Globus pallidus (tissue), 1 donor: ENCODE results near the gene GRIN2A.

Experiments
- DNase-seq: peaks from one replicate; pipeline ENCODE4 v3.0.0-alpha.2; 2015; ENCODE audit warnings: low spot score

GRIN2A gene

DNA sequence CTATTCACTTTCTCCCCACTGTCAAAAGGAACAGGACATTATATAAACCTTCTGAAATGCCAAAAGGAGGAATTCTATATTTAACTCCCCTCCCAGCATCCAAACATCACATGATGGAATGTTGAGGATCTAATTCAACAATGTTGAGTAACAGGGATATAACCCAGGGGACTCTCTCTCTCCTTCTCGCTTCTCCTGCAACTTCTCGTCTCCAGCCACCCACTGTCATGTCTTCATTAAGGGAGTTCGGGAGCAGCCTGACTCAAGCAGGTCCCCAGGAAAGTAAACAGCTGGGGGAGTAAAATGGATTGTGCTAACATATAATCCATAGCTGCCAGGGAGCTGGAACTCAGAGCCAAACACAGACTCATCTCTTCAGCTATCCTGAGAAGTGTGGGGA lies 51.7 kb downstream of the GRIN2A start:
- DNase-seq, result no peak

DNA sequence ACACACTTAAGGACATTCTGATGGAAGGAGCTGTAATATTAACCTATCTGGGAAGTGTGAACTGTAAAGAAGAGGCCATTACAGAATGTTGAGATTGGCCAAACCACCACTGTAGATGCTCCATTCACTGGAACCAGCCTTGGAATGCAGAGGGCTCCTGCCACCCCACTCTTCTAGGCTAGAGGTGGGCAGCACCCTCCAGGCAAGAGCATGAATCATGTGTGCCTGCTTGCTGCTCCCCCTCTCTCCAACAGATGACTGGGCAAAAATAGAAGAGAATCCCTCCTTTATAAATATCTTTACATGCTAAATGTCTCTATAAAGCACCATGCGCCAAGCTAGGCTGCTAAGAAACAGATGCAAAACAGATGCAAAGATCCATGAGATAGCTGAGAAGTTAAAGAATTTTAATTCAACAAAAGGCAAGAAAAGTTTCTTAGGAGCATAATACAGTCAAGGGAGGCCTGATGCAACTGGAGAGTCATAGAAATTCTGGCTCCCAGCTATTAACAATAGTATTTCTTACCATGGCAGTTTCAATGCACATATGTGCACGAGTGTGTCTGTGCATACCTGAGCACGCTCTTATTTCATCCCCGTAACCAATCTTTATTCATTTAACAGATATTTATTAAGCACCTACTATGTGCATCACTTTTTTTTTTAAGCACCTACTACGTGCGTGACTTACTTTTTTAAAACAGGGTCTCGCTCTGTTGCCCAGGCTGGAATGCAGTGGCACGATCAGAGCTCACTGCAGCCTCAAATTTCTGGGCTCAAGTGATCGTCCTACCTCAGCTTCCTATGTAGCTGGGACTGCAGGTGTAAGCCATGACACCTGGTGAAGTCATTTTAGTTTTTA lies 53.6 kb downstream of the GRIN2A start:
- DNase-seq, result no peak

DNA sequence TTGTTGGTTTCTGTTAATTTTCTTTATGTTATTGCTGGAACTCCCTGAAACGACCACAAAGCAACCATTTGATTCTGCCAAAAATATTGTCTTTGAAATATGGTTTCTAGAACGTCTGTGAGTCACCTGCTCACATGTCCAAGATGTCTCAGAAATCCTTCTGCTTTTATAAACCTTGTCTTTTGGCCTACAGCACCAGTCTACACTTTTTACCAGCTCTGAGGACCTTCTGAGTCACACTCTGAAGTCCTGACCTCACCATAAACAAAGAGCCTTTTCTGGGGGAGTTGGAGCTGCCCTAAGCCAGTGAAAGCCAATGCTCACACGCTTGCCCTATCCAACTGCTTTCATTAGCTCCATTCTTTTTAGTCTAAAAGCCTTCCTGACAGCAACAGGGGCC lies 55.5 kb downstream of the GRIN2A start:
- DNase-seq, result peak; percentile 87

DNA sequence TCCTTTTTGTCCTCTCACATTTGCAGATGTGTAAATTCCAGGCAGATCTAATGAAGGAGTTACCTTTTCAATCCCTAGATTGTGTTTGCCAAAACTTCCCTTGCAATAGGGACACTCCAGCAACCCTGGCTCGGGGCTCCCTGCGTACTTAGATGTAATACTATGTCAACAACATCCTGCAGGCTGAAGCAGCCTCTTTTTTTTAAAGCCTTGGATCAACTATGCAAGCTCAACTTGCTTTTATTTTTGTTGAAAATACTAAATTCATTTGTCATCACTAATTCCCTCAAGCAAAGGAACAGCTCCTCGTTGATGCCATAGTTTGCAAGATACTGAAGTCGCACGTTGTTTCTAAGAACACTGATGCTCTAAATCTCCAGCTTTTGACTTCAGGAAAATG lies 59.1 kb downstream of the GRIN2A start:
- no peak for DNase-seq

DNA sequence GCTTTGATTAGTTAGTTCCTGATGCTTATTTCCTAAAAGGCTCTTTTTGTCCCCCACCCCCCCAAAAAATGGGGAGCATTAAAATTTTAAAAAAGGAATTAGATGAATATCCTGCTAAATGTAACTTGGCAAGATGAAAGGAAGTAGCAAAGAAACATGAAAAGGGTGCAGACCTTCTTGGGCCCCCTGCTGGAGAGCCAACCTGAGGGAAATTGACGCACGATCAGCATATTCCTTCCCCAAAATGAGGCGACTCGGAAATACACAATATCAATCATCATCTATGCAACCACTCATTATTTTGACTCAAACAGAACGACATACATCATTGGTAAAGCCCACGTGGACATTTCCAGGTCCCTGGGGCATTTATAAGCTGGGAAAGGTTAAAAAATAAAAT lies 59.7 kb downstream of the GRIN2A start:
- DNase-seq, result no peak

DNA sequence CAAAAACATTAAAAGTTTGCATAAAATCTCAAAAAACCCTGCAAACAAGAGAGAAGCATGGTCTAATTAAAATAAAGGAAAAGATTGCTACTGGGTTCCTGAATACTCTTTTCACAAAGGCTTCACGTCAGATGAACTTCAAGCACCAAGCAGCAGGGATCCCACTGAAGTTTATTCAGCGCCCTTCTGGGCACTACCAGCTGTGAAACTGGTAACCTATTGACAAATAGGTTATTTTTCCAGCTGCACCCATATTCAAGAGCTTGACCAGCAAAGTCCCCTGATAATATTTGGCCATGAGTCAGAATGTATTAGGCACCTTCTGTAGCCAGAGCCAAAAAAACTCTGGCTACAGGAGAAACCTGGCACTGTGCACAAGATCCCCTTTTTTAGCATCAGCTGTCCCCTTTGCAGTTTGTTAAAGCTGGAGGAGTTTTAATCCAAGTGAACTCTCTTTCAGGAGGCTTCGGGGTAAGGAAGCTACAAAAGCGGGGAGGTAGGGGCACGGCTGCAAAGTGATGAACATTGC lies 60.3 kb downstream of the GRIN2A start:
- DNase-seq, result no peak

DNA sequence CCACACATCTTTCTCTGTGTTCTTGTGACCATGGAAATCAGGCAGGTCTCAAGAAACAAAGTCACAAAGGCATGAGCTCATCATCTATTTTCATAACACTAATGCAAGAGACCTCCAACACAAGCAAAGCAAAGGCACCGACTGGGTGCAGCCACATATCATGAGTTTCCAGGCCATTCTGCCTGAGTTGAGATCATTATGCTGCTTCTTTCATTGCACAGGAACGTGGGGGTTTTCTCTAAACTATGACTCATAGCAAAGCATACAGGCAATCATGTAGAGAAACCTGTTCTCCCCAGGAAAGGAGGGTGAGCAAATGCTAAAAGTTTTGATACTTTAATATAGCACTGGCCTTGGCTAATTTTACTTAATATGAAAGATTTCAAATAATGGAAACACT lies 60.7 kb downstream of the GRIN2A start:
- DNase-seq, result no peak

DNA sequence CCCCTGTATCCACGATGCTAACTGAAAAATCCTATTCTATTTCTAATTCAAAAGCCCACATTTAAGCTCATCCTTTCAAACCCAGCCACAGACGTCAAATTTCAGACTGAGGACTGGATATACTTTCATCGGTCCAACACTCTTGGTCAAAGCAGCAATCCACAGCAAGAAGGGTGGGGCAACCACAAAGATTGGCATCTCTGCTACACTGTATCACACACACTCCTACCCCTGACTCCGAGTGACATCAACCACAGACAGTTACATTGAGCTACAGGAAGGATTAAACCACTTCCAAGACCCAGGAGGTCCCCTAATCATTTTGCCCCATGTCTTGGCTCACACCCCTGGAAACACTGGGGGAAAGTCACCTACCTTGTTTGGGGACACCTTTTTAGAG lies 61.3 kb downstream of the GRIN2A start:
- DNase-seq, result no peak

DNA sequence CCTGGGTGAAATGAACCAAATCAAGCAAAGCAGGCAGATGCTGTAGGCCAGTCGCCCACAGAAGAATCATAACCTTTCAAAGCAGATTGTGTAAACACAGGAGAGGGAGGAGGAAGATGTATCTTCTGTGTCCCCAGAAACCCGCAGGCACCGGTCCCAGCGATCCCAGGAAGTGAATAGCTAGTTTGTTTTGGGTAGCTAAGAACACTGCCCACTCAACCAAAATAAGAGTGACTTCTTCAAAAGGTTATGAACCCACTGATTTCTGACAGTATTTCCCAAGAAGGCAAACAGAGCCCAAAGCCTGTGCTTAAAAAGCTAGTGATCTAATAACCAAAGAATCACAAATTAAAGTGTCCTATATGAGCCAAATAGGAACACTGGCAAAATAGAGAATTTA lies 67.8 kb downstream of the GRIN2A start:
- no peak for DNase-seq

DNA sequence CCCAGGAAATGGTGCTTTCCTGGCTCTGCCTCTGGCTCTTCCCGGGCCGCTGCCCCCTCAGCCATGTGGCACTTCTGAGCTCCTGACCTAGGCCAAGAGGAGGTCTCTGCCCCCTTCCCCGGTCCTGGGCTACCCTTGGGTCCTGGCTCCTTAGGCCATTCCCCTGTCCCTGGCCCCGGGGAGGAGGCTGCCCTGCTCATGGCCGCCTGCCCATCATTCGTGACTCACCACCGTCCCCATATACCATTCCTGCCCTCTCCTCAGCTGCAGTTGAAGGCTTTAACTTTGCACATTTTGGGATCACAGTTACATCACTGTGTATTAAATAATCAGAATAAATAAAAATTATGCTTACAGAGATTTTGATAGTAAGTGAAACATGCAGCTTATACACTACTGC lies 69.0 kb downstream of the GRIN2A start:
- DNase-seq, result no peak

DNA sequence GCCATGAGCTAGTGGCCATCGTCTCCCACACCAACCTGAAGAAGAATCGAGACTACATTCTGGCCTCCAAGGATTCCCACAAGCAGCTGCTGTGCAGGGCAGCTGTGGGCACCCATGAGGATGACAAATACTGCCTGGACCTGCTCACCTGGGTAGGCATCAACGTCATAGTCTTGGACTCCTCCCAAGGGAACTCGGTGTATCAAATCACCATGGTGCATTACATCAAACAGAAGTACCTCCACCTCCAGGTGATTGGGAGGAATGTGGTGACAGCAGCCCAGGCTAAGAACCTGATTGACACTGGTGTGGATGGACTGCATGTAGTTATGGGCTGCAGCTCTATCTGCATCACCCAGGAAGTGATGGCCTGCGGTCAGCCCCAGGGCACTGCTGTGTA lies 70.2 kb downstream of the GRIN2A start:
- DNase-seq, result no peak

DNA sequence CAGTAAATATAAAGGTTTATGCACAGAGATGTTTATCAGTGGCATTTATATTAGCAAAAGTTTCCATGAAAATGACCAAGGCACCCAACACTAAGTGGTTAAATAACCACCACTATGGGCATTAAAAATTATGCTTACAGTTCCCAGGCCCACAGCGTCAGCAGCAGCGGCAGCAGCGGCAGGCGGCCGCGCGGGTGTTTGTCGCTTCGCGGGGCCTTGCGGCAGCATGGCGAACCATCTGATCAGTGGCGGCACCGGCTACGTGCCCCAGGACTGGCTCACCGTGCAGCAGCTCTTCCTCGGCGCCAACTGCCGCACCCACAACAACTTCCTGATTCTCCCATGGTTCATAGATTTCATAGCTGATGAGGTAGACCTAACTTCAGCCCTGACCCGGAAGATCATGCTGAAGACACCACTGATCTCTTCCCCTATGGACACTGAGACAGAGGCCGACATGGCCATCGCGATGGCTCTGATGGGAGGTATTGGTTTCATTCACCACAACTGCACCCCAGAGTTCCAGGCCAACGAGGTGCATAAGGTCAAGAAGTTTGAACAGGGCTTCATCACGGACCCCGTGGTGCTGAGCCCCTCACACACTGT lies 71.0 kb downstream of the GRIN2A start:
- no peak for DNase-seq

DNA sequence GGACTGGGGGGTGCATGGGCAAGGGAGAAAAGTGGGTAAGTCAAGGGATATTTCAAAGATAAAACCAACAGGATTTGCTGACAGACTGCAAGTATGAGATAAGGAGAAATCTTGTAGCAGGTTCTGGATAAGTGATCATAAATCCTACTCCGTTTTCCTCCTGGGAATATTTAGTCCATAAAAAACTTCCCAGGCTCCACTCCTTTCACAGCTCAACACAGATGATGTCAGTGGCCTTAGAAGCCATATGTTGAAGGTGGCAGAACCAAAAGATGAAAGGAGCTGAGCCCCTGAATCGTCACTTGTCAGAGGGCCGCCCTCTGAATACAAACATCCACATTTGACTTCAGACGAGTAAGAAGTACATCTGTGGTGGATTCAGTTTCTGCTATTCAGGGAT lies 71.7 kb downstream of the GRIN2A start:
- DNase-seq, result no peak

DNA sequence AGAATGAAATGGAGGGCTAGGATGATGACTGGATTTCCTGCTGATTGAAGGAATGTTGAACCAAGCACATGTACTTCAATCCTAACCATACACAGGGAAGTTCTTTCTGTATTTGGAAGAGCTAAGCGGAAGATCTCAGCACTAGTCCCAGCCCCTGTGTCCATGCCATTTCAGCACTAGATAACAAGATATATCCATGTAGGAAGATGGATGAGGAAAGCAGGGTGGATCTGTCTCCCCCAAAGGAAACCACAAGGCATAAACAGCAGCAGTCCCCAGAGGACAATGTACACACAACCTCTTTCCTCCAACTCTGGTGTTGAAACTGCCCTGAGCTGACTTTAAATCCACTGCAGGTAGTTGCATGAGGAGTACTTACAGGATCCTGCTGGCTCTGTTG lies 75.1 kb downstream of the GRIN2A start:
- no peak for DNase-seq

DNA sequence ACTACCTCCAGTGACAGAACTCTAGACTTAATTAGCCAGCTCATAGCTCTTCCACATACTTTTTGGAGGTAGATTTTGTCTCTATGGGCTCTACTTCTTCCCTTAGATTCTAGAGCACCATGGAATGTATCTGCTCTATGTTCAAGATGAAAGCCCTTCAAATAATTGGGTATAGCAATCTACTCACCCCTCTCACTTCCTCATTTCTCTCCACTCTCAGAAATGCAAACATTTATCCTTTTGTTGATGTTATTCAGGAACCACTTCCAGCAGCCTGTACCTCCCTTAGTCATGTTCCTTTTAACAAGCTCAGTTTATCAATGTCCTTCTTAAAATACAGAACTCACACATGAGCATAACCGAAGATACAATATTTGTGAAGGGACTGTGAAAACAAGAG lies 78.5 kb downstream of the GRIN2A start:
- no peak for DNase-seq

DNA sequence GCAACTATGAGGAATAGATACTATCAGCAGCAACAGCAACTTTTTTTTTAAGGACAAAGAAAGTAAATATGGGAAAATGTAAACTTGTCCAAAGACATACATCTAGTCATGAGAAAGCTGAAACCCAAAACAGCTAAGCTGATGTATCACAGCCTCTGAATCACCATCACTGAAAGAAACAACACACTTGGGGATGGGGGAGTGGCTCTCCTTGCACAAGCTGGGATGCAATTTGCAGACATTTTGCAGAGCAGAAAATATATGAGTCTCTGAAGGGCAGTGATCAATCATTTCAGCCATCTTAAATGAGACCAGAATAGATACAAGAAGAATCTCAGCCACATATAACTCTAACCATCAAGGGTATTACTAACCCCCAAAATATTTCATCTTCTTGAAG lies 79.1 kb downstream of the GRIN2A start:
- DNase-seq, result no peak

DNA sequence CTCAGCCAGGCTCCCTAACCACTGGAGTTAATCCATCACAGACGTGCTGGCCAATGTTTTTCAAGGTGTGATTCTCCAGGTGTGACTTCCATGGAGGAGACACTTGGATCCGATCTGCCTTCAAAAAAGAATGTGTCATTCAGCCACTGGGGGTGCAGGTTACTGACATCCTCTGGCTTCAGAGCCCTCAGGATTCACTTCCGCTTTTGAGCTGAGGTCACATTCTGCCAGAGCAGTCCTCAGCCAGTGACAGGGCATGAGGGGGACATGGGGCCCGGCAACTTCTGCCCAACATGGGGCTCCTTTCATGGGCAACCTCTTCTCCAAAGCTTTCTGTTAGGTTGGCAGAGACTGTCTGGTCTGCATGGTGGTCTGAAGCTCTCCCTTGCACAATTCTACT lies 81.4 kb downstream of the GRIN2A start:
- DNase-seq, result no peak

DNA sequence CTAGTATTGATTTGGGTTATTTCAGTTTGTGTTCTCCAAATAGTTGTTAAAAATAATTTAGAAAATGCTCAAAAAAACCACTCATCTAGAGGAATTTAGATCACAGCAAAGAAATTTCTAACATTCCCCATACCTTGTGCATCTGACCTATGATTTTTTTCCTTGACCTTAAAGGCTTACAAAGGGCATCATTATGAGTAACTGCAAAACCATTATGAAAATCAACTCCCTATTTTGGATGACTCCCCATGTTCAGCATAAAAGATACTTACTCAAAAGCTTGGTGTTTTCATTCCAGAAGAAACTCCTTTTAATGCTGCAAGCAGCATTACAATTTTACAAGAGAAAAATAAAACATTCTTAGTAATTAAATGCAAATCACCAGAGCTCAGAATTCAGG lies 83.2 kb downstream of the GRIN2A start:
- DNase-seq, result no peak

DNA sequence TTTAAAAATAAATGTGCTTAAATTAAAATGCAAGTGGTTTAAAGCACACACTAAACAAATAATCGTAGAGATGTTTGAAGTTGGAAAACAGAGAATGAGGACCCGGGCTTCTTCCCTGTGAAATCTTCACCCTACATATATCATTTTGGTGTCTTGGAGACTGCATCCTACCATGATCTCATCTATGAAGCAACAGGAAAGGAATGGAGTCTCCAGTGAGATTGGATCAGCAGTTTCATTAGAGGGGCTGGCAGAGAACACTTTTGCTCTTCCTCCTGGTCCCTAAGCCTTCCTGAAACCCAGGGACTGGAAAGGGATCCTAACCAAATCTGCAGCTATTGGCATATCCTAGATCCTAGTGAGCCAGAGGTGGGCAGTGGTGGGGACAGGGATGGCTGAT lies 85.0 kb downstream of the GRIN2A start:
- no peak for DNase-seq

DNA sequence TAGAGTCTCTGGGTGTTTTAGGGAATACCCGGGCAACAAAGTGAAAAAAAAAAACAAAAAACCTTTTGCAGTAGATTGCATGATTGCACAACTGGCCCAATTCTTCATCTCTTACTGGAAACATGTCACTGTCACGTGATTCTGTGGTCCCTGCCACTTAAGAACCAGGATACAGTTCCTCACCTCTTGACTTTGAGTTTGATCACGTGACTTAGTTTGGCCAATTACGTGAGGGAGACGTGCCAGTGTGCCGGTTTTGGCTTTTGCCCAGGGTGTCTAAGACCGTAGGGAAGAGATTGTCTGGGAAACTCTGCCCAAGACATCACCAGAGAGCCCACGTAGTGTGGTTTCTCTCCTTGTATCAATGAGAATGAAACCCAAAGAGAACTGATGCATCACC lies 88.7 kb downstream of the GRIN2A start:
- no peak for DNase-seq

DNA sequence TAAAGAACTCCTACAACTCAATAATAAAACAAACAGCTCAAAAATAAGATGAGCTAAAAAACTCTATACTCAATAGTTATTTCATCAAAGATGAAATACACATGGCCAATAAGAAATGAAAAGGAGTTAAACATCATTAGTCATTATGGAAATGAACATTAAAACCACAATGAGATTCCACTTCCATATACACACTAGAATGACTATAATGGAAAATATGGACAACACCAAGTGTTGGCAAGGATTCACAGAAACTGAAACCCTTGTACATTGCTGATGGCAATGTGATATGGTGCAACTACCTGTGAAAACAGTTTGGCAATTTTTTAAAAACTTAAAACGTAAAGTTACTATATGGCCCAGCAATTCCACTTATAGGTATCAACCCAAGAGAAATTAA lies 91.4 kb downstream of the GRIN2A start:
- no peak for DNase-seq

DNA sequence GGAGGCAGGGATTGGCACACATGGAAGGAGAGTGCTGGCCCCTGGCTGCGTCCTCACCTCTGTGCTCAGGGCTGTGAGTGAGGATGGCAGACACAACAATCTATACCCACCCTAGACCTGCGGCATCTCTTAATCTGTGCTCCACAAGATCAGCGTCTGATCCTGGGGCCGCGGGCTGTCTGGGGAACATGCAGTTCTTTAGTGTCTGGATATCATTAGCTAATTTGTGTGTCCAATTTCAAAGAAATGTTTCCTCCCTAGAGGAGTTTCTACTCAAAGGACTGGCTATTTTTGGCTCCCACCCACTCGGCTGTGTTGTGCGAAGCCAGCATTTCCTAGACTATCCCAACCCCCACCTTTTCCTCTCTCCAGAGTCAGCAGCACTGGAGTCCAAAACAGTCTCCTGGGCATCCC lies 93.8 kb downstream of the GRIN2A start:
- DNase-seq, result no peak

DNA sequence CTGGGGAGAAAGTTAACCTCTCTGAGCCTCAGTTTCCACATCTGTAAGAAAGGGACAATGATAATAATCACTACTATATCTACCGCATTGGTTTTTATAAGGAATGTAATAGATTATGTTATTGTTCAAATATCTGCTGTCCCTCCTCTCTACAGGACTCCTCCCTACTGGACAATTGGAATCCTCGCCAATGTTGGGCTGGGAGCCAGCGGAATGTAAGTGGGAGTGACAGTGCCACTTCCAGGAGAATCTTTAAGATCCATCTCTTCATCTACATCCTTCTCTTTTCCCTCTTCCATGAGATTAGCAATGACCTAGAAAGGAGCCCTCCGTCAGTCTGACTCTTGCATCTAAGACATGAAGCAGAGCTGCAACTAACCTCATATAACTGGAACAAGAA lies 95.1 kb downstream of the GRIN2A start:
- DNase-seq, result no peak

DNA sequence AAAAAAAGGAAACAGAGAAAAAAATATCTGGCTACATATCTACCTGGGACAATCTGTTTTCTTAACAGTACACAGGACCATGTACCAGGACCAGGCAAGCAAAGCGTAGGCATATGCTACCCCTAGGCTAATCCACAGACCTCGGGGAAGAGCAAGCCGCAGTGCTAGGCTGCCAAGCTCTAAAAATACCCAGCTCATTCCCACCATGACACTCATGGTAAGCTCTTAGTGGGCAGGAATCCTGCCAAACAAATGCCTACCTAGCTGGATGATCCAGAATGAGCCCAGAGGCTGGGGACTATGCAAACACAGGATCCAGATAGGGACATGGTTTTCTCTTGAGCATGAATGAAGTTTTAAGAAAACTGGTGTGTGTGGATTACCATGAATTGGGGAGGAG lies 95.6 kb downstream of the GRIN2A start:
- DNase-seq, result no peak
